Measurements from ENCODE around the gene CD4.

Gene CD4

DNA sequence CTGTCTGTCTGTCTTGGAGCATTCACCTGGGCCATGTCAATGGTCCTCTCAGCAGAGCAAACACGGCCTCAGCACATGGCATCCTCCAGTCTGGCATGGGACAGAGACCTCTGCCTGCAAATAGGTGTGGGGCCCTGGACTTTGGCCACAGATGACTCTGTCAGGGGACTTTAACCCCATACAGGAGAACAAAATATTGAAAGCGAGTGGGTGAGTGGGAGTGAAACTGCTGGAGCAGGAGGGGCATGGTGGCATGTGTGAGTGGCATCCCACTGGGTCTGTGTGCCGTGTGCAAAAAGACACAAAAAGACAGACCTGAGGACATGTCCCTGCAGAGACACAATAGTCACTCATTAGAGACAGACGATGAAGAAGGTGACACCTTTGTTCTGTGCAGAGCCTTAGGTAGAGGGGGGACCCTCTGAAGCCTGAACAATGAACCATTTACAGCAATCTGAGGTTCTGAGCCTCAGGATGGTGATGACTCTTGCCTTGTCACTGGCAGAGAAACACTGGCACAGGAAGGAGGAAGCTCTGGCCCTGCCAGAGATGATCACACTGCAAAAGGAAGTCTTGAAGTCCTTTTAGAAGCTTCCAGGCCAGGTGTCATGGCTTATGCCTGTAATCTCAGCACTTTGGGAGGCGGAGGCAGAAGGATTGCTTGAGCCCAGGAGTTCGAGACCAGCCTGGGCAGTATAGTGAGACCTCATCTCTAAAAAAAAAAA, 9.5 kb upstream of the CD4 start:
- no peak for TF ChIP-seq EZH2phosphoT487 (conservative IDR thresholded peaks at IDR 0.05; ENCODE audit: low read length)
- TF ChIP-seq, protein P1, sequence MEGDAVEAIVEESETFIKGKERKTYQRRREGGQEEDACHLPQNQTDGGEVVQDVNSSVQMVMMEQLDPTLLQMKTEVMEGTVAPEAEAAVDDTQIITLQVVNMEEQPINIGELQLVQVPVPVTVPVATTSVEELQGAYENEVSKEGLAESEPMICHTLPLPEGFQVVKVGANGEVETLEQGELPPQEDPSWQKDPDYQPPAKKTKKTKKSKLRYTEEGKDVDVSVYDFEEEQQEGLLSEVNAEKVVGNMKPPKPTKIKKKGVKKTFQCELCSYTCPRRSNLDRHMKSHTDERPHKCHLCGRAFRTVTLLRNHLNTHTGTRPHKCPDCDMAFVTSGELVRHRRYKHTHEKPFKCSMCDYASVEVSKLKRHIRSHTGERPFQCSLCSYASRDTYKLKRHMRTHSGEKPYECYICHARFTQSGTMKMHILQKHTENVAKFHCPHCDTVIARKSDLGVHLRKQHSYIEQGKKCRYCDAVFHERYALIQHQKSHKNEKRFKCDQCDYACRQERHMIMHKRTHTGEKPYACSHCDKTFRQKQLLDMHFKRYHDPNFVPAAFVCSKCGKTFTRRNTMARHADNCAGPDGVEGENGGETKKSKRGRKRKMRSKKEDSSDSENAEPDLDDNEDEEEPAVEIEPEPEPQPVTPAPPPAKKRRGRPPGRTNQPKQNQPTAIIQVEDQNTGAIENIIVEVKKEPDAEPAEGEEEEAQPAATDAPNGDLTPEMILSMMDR (IDR thresholded peaks at IDR 0.05; ENCODE audit: insufficient read depth, low read length, poor library complexity, severe bottlenecking), result no peak
- no peaks in the 10 kb centered on the region for H3K9me3 ChIP-seq (ENCODE audit: insufficient read depth, low read length)
- H4K20me1 ChIP-seq (ENCODE audit: low read depth, low read length), result no peaks in the 10 kb centered on the region
- H3K27ac ChIP-seq (ENCODE audit: low read depth, low read length), result no peak overlapping the region
- H3K79me2 ChIP-seq (ENCODE audit: insufficient read depth, low read length), result no peaks in the 10 kb centered on the region
- H3K9me2 ChIP-seq (replicated peaks; ENCODE audit: insufficient read depth, low read length), result no peaks in the 10 kb centered on the region
- no peak overlapping the region for H2AFZ ChIP-seq (ENCODE audit: low read depth, low read length, severe bottlenecking)
- H3K4me3 ChIP-seq (ENCODE audit: insufficient read depth, low read length, poor library complexity, severe bottlenecking), result no peak overlapping the region
- no peaks in the 10 kb centered on the region for H3K36me3 ChIP-seq (ENCODE audit: low read length)
- no peak overlapping the region for H3K9ac ChIP-seq (ENCODE audit: low read length)
- no peaks in the 10 kb centered on the region for H3F3A ChIP-seq (ENCODE audit: insufficient read depth)
- H3K4me2 ChIP-seq (ENCODE audit: low read depth, low read length, poor library complexity, severe bottlenecking), result no peak overlapping the region
- H3K27me3 ChIP-seq (ENCODE audit: low read length), result no peaks in the 10 kb centered on the region

DNA sequence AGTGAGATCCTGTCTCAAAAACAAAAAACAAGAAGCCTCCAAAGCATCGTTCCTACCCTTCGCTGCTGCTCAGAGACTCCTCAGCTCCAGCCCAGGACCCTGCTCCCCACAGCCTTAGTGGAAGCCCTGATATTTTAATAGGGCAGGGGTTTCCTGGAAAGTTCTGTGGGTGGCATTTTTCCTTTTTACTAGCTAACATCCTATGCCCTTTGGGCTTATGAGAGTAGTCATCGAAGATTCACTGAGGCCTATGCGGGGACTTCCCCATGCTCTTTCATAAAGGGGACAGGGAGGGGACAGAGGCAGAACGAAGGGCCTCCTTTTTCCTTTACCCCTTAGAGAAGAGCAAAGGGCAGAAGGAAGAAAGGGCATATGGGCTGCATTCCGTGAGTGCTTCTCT, 8.8 kb upstream of the CD4 start:
- no peaks in the 10 kb centered on the region for H3F3A ChIP-seq (ENCODE audit: insufficient read depth)
- no peak for TF ChIP-seq EZH2phosphoT487 (conservative IDR thresholded peaks at IDR 0.05; ENCODE audit: low read length)
- TF ChIP-seq, protein P1 (IDR thresholded peaks at IDR 0.05; ENCODE audit: insufficient read depth, low read length, poor library complexity, severe bottlenecking), result no peak
- H3K79me2 ChIP-seq (ENCODE audit: insufficient read depth, low read length), result no peaks in the 10 kb centered on the region
- H3K27ac ChIP-seq (ENCODE audit: low read depth, low read length), result no peak overlapping the region
- H2AFZ ChIP-seq (ENCODE audit: low read depth, low read length, severe bottlenecking), result no peak overlapping the region
- H3K27me3 ChIP-seq (ENCODE audit: low read length), result no peaks in the 10 kb centered on the region
- H3K4me3 ChIP-seq (ENCODE audit: insufficient read depth, low read length, poor library complexity, severe bottlenecking), result no peak overlapping the region
- no peak overlapping the region for H3K9ac ChIP-seq (ENCODE audit: low read length)
- H4K20me1 ChIP-seq (ENCODE audit: low read depth, low read length), result no peaks in the 10 kb centered on the region
- H3K9me2 ChIP-seq (replicated peaks; ENCODE audit: insufficient read depth, low read length), result no peaks in the 10 kb centered on the region
- H3K4me2 ChIP-seq (ENCODE audit: low read depth, low read length, poor library complexity, severe bottlenecking), result no peak overlapping the region
- H3K9me3 ChIP-seq (ENCODE audit: insufficient read depth, low read length), result no peaks in the 10 kb centered on the region
- no peaks in the 10 kb centered on the region for H3K36me3 ChIP-seq (ENCODE audit: low read length)

DNA sequence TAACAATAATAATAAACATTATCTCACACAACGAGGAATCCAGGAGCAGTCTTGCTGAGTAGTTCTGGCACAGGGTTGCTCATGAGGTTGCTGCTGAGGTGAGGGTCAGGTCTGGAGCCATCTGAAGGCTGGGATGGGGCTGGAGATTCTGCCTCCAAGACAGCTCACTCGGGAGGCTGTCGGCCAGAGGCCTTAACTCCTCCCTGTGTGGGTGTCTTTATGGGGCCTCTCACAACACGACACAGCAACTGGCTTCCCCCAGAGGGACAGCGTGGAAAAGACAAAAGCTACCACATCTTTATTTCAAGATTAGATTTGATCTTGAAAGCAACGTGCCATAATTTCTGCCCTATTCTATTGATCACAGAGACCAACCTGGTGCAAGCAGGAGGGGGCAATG, 7.2 kb upstream of the CD4 start:
- Histone ChIP-seq H3F3A (ENCODE audit: insufficient read depth) (no peaks in the 10 kb centered on the region), H3K4me2 (ENCODE audit: low read depth, low read length, poor library complexity, severe bottlenecking) (no peak overlapping the region), H3K4me3 (ENCODE audit: insufficient read depth, low read length, poor library complexity, severe bottlenecking) (no peak overlapping the region), H3K27me3 (ENCODE audit: low read length) (no peaks in the 10 kb centered on the region), H4K20me1 (ENCODE audit: low read depth, low read length) (no peaks in the 10 kb centered on the region), H2AFZ (ENCODE audit: low read depth, low read length, severe bottlenecking) (no peak overlapping the region), H3K36me3 (ENCODE audit: low read length) (no peaks in the 10 kb centered on the region), H3K9me2 (replicated peaks; ENCODE audit: insufficient read depth, low read length) (no peaks in the 10 kb centered on the region), H3K9ac (ENCODE audit: low read length) (no peak overlapping the region), H3K79me2 (ENCODE audit: insufficient read depth, low read length) (no peaks in the 10 kb centered on the region), H3K9me3 (ENCODE audit: insufficient read depth, low read length) (no peaks in the 10 kb centered on the region), H3K27ac (ENCODE audit: low read depth, low read length) (no peak overlapping the region)
- TF ChIP-seq, protein P1 (IDR thresholded peaks at IDR 0.05; ENCODE audit: insufficient read depth, low read length, poor library complexity, severe bottlenecking), result no peak
- TF ChIP-seq EZH2phosphoT487 (conservative IDR thresholded peaks at IDR 0.05; ENCODE audit: low read length), result no peak
